CD14-positive monocyte (primary cell): ENCODE measurements around the gene PTPRE. TPM values are rescaled to one million over a fixed set of nuclear protein-coding genes. Genes with fewer than 3 reads are reported as not detected.

ENCODE experiments used
- DNase-seq, 3 donors: peaks; one replicate each; pipeline ENCODE4 v3.0.0-alpha.2; 2011 to 2022
- H2AFZ ChIP-seq: 2 replicates; pipeline ENCODE4 v1.6.0; 2012; ENCODE audit warnings: mild to moderate bottlenecking, low read depth, low read length, inconsistent platforms; ENCODE audit not compliant: insufficient read depth, poor library complexity, severe bottlenecking
- H3K27ac ChIP-seq, 2 donors: 1 replicate in 1 of 2; 2 replicates in 1 of 2; pipeline ENCODE4 v1.5.1; 2012 to 2013; ENCODE audit warnings: low read length in 2 of 2, control low read depth in 1 of 2, inconsistent platforms in 1 of 2, low read depth in 1 of 2, mild to moderate bottlenecking in 1 of 2
- H3K27me3 ChIP-seq, 2 donors: one replicate each; pipeline versions ENCODE4 v1.6.0 to v1.6.1; 2011 to 2013; ENCODE audit warnings: low read length in 2 of 2; ENCODE audit not compliant: control insufficient read depth in 2 of 2, insufficient read depth in 2 of 2
- H3K36me3 ChIP-seq, 2 donors: replicated peaks in 1 of 2; 1 replicate in 1 of 2; 2 replicates in 1 of 2; pipeline versions ENCODE4 v1.5.1 to v1.6.1; 2012 to 2013; ENCODE audit warnings: low read length in 2 of 2, control low read depth in 1 of 2, inconsistent platforms in 1 of 2, mild to moderate bottlenecking in 1 of 2; ENCODE audit not compliant: insufficient read depth in 2 of 2, control insufficient read depth in 1 of 2
- H3K4me1 ChIP-seq, 2 donors: 1 replicate in 1 of 2; 2 replicates in 1 of 2; pipeline versions ENCODE4 v1.5.1 to v1.6.1; 2012 to 2013; ENCODE audit warnings: low read length in 2 of 2, control low read depth in 1 of 2, inconsistent platforms in 1 of 2, mild to moderate bottlenecking in 1 of 2, moderate library complexity in 1 of 2; ENCODE audit not compliant: insufficient read depth in 2 of 2, control insufficient read depth in 1 of 2
- H3K4me2 ChIP-seq: replicated peaks from 2 replicates; pipeline ENCODE3; 2012; ENCODE audit warnings: low read length, moderate library complexity, mild to moderate bottlenecking; ENCODE audit not compliant: poor library complexity, severe bottlenecking; ENCODE audit errors: extremely low read depth
- H3K4me3 ChIP-seq, 3 experiments: fragments of 200-600 bp in 1 of 3; sonication (generic) in 1 of 3; replicated peaks in 1 of 3; 1 replicate in 2 of 3; 2 replicates in 1 of 3; pipeline ENCODE4 v1.5.1; 2011 to 2013; ENCODE audit warnings: low read length in 3 of 3, mild to moderate bottlenecking in 3 of 3, control low read depth in 2 of 3, low read depth in 2 of 3, inconsistent platforms in 1 of 3, moderate library complexity in 1 of 3
- H3K79me2 ChIP-seq: 2 replicates; pipeline ENCODE4 v1.6.0; 2012; ENCODE audit warnings: mild to moderate bottlenecking, control low read depth, inconsistent platforms, low read length, moderate library complexity; ENCODE audit not compliant: insufficient read depth
- H3K9ac ChIP-seq: 2 replicates; pipeline ENCODE4 v1.6.0; 2017; ENCODE audit warnings: low read length, mild to moderate bottlenecking; ENCODE audit not compliant: insufficient read depth, poor library complexity, severe bottlenecking
- H3K9me3 ChIP-seq, 2 donors: replicated peaks in 1 of 2; 1 replicate in 1 of 2; 2 replicates in 1 of 2; pipeline versions ENCODE4 v1.5.1 to v1.6.1; 2012 to 2013; ENCODE audit warnings: low read length in 2 of 2, control low read depth in 1 of 2; ENCODE audit not compliant: control insufficient read depth in 1 of 2, insufficient read depth in 1 of 2
- H4K20me1 ChIP-seq: 2 replicates; pipeline ENCODE4 v1.6.0; 2012; ENCODE audit warnings: mild to moderate bottlenecking, low read length, control low read depth, moderate library complexity; ENCODE audit not compliant: insufficient read depth
- H3K27ac Mint-ChIP-seq, 7 donors: one replicate each; pipeline ENCODE4 v1.8.0; 2020; ENCODE audit warnings: mild to moderate bottlenecking in 7 of 7, mixed read lengths in 7 of 7, moderate library complexity in 6 of 7, inconsistent platforms in 2 of 7
- H3K27me3 Mint-ChIP-seq, 3 donors: one replicate each; pipeline ENCODE4 v1.8.0; 2021 to 2022; ENCODE audit warnings: low read depth in 3 of 3, mild to moderate bottlenecking in 3 of 3, mixed read lengths in 3 of 3, moderate library complexity in 3 of 3, inconsistent platforms in 1 of 3
- H3K36me3 Mint-ChIP-seq, 2 donors: one replicate each; pipeline ENCODE4 v1.8.0; 2020; ENCODE audit warnings: mixed read lengths in 2 of 2, inconsistent platforms in 1 of 2, mild to moderate bottlenecking in 1 of 2
- H3K4me1 Mint-ChIP-seq: one replicate; pipeline ENCODE4 v1.8.0; 2020; ENCODE audit warnings: mild to moderate bottlenecking, mixed read lengths
- H3K4me3 Mint-ChIP-seq, 2 donors: one replicate each; pipeline ENCODE4 v1.8.0; 2020; ENCODE audit warnings: mild to moderate bottlenecking in 2 of 2, mixed read lengths in 2 of 2, moderate library complexity in 1 of 2
- H3K9me3 Mint-ChIP-seq, 7 donors: one replicate each; pipeline ENCODE4 v1.8.0; 2020 to 2022; ENCODE audit warnings: mixed read lengths in 7 of 7, mild to moderate bottlenecking in 6 of 7, moderate library complexity in 6 of 7, inconsistent platforms in 2 of 7
- CTCF ChIP-seq: fragments of 200-600 bp; IDR thresholded peaks from one replicate; pipeline ENCODE4 v1.8.0; 2022; ENCODE audit warnings: antibody characterized with exemption, mild to moderate bottlenecking
- WGBS: methylation state at CpG from one replicate; pipeline ENCODE4 v1.1.5; 2013; ENCODE audit warnings: missing lambda C conversion rate; ENCODE audit not compliant: insufficient coverage; 5-methylcytosine and 5-hydroxymethylcytosine counted together
- intact Hi-C, 2 donors: fragments of 100-400 bp; cut with micrococcal nuclease; formaldehyde crosslinking; loops; one replicate each; pipeline versions ENCODE4 v1.15.0 to v1.15.1; 2023
- polyA minus RNA-seq: library from RNA; depleted of rRNA, polyadenylated mRNA; stranded (reverse); fragments of >200 nt; gene quantifications from 2 replicates; pipeline ENCODE4 v1.2.3, GENCODE V29; 2012
- polyA plus RNA-seq, 3 donors: library from polyadenylated mRNA; depleted of rRNA in 1 of 3; unstranded in 2 of 3; stranded (reverse) in 1 of 3; fragments of 300-500 nt in 2 of 3; fragments of >200 nt in 1 of 3; fragmentation: Illumina TruSeq in 2 of 3; gene quantifications; 1 replicate in 2 of 3; 2 replicates in 1 of 3; pipeline ENCODE4 v1.2.3, GENCODE V29; 2012 to 2021
- total RNA-seq, 12 experiments: library from RNA in 1 of 12; stranded (reverse) in 1 of 12; fragments of 120-200 nt in 1 of 12; gene quantifications; one replicate each; pipeline ENCODE4 v1.2.4 and lab custom pipeline; 2013 to 2026; ENCODE audit warnings: mixed read lengths in 6 of 12, inconsistent platforms in 1 of 12

Gene PTPRE
- 293 TPM for total RNA-seq (2013)
- polyA plus RNA-seq (100 to 1,000 TPM in 2 of 3 donors, 10 to 100 TPM in 1; 95.2 to 271 (median 125) TPM), polyA minus RNA-seq (367 and 591 TPM in 2 replicates), total RNA-seq (lab: John Stamatoyannopoulos, UW) (349 to 1,251 (median 1,102) reads per million in 11 experiments)

DNA sequence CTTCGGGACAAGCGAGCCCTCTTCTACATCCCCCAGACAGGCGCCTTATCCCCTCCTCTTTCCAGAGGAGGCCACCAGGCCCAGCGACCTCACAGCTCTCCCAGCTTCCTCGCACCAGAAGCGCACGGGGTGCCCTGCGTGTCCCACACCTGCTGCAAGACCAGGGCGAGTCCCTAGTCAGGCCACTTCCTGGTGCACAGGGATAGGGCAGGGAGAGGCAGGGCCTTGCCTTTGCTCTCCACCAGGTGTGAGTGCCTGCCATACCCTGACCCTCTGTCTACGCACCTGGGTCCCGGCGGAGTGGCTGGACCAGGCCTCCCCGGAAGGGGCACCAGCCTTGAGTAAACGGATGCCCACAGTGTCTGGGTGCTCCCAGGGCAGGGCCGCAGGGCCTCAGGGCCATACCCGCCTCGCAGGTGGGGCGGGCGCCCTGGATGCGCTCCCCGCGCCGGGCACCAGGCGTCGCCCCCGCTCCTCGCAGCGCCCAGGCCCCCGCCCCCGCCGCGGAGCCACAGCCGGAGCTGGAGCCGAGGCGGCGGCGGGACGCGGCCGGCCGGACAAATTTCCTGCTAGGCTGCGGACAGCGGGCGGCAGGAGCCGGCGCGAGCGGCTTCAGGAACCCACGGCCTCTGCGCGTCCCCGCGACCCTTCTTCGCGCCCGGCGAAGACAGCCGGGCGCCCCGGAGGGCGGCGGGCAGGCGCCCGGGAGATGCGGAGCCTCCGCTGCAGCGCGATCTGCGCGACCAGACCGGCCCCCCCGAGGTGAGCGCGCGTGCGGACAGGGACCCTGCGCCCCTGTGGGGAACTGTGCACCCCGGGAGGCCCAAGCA is at the start of gene PTPRE:
PTPRE (plus strand) TSS at position 556 of the 830 bp plus-strand sequence. CDS start 133,779 bp downstream, outside the sequence.
- Histone ChIP-seq H4K20me1 (peaks cover 37% of the 10 kb centered on the region), H3K9me3 (no peaks in the 10 kb centered on the region), H3K79me2 (peaks cover 45% of the 10 kb centered on the region), H3K4me1 (peaks cover 35 to 41% of the 10 kb centered on the region in 2 donors), H3K27me3 (no peaks in the 10 kb centered on the region), H3K9ac (peak within 1 kb of the TSS; percentile 83), H3K36me3 (peaks cover 0 to 7% of the 10 kb centered on the region in 2 donors), H3K27ac (peak within 1 kb of the TSS in 1 of 2 donors; percentile 69), H2AFZ (peak within 1 kb of the TSS; percentile 91), H3K4me3 (peak within 1 kb of the TSS; percentile 63 to 88 (median 79)), H3K4me2 (peak within 1 kb of the TSS; percentile 97)
- intact Hi-C loops = loop anchor here (1.0 to 10.0 kb wide), 5 partner anchors 86 to 248 kb away; no protein-coding TSS in a partner anchor
- DNase-seq = peak; percentile 65 to 78 (median 78)
- Mint-ChIP-seq H3K4me1 (peaks cover 51% of the 10 kb centered on the region), H3K27me3 (peaks cover 0 to 5% (median 4%) of the 10 kb centered on the region in 3 donors), H3K9me3 (peaks cover 0 to 1% (median 0%) of the 10 kb centered on the region in 7 donors), H3K27ac (peak within 1 kb of the TSS in 6 of 7 donors; percentile 5 to 77 (median 50)), H3K36me3 (peaks cover 19 to 24% of the 10 kb centered on the region in 2 donors), H3K4me3 (peak within 1 kb of the TSS; percentile 81 to 90)
- 8% methylated on average over 78 of the region's 78 CpGs for WGBS
- peak; percentile 92 for TF ChIP-seq CTCF

- H3K4me1 Mint-ChIP-seq = peaks cover 3% of the 10 kb centered on the region
- intact Hi-C loops = no loop called here
- no peak overlapping the region for H3K4me3 Mint-ChIP-seq
- Histone ChIP-seq H3K4me2 (no peak overlapping the region), H3K36me3 (no peaks in the 10 kb centered on the region), H3K79me2 (no peaks in the 10 kb centered on the region), H3K4me1 (peaks cover 0 to under 1% of the 10 kb centered on the region in 2 donors), H3K27ac (no peak overlapping the region), H2AFZ (no peak overlapping the region), H3K9ac (no peak overlapping the region), H3K9me3 (peaks cover 12 to 14% of the 10 kb centered on the region in 2 donors), H3K4me3 (no peak overlapping the region), H4K20me1 (no peaks in the 10 kb centered on the region), H3K27me3 (no peaks in the 10 kb centered on the region)
- peaks cover 0 to 8% (median 0%) of the 10 kb centered on the region in 3 donors for H3K27me3 Mint-ChIP-seq
- H3K27ac Mint-ChIP-seq = no peak overlapping the region
- no peak for DNase-seq
- no peak for TF ChIP-seq CTCF
- peaks cover 13 to 26% (median 21%) of the 10 kb centered on the region in 7 donors for H3K9me3 Mint-ChIP-seq
- 100% methylated on average over 4 of the region's 6 CpGs for WGBS
- no peaks in the 10 kb centered on the region for H3K36me3 Mint-ChIP-seq
Observed at GRCh38 chr10:127860592-127860991, 46.3 kb upstream of the PTPRE start.
